ENCODE data around the gene DIS3L.
"Not testable (repeated sequence)": the region's sequence is repeated elsewhere in the genome, so short reads cannot be mapped to it uniquely, and the experiment has no call there.

The DIS3L gene

DNA sequence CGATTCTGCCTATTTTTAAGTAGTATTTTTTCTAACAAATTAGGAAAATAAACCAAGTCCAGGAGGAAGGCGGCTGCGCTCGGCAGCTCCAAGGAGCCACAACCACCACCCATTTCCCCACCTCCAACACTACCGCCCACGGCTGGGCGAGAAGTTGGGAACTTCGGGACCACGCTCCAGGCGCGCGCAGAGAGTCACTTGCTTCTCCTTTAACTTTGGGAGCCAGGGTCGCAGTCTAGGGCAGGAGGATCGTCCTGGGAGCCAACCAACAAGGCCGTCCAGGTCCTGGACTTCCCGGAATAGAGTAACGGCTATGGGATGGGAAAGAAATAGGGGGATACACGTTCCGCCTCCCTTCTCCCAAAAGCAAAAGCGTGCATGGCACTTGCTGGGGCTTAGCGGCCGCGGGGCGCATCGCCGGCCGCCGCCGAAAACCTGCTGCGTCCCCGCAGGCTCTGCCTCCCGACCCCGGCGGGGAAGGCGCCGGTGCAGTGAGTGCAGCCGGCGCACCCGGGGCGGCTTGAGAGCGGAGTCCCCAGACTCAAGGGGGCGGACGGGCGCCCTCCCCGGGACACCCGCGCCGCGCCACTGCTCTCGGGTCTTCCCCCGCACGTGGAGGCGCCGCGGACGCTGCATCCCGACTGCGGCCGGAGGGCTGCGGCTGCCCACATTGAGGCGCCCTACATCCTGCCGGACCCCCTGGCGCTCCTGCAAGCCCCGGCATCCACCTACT is 40.5 kb upstream of the DIS3L start:
- peak overlapping the region; percentile 47 for H3K4me3 ChIP-seq (ENCODE audit: control insufficient read depth, low read depth, low read length)
- TF ChIP-seq, protein P1, sequence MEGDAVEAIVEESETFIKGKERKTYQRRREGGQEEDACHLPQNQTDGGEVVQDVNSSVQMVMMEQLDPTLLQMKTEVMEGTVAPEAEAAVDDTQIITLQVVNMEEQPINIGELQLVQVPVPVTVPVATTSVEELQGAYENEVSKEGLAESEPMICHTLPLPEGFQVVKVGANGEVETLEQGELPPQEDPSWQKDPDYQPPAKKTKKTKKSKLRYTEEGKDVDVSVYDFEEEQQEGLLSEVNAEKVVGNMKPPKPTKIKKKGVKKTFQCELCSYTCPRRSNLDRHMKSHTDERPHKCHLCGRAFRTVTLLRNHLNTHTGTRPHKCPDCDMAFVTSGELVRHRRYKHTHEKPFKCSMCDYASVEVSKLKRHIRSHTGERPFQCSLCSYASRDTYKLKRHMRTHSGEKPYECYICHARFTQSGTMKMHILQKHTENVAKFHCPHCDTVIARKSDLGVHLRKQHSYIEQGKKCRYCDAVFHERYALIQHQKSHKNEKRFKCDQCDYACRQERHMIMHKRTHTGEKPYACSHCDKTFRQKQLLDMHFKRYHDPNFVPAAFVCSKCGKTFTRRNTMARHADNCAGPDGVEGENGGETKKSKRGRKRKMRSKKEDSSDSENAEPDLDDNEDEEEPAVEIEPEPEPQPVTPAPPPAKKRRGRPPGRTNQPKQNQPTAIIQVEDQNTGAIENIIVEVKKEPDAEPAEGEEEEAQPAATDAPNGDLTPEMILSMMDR (IDR thresholded peaks at IDR 0.05; ENCODE audit: control insufficient read depth, insufficient read depth, low read depth, low read length, missing control alignments) = no peak
- DNase-seq (ENCODE audit: low read depth) = no peak

DNA sequence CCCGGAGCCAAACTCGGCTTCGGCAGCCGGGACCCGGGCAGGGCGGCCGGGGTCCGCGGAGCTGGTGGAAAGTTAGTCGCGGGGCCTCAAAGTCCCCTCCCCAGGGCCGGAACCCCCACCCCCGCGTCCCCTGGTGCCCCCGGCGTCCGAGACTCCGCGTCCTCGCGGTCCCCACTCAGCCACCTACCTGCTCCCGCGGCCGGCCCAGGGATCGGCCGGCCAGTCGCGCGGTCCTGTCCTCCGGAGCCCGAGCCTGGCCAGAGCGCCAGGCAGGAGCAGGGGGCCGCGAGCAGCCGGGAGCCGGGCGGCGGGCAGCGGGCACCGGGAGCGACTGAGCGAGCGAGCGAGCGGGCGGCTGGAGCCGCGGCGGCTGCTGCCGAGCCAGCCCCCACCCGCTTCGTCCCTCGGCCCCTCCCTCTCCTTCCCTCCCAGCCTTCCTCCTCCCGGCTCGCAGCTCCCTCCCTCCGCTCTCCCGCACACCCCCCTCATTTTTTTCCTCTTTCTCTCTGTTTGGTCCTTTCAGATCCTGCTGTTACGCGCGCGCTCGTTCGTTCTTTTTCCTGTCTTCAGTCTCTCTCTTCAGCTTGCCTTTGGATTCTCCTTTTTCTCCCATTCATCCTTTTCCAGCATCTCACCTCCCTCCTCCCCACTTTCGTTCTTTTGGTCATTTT is 39.8 kb upstream of the DIS3L start, which contains the start of gene MEGF11:
Gene MEGF11 (minus strand): TSS at position 333 of the 671 bp plus-strand sequence. CDS start 125,347 bp downstream, outside the sequence.
- H3K4me3 ChIP-seq (ENCODE audit: control insufficient read depth, low read depth, low read length) = peak within 1 kb of the TSS; percentile 47
- TF ChIP-seq, protein P1 (IDR thresholded peaks at IDR 0.05; ENCODE audit: control insufficient read depth, insufficient read depth, low read depth, low read length, missing control alignments) = no peak
- no peak for DNase-seq (ENCODE audit: low read depth)

DNA sequence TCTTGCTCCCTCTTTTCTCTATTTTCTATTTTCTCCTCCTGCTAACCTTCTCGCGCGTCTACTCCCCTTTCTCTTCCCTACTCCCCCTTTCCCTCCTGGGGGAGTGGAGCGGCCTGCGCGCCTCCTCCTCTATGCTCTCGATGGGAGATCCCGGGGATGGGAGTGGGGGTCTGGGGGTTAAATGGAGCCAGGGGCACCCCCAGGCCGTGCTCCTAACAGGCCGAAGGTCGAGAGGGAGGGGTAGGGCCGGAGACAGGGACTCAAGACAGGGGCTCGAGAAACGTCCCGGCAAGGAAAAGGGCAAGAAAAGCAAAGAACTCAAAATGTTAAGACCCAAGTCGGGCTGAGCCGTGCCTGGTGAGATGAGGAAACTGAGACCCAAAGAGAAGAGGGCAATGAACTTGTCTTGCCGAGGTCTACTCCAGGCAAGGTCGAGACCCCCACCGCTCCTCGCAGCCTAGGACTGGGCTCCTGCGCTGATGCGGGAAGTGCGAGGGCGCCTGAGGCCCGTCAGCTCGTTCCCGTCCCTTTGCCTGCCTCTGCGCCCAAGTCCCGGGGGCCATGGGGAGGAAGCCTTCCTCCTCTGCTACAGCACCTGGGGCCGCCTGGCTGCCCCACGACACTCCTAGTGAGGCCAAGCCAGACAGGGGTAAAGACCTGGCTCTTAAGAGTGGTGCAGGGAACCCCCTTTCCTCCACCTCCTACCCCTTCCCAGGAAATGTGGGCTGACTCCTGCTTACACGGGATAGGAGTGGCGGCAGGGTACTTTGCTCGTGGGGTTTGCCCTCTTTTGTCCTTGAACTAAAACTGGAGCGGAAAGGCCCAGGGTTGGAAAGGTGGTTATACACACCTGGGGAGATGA is 39.0 kb upstream of the DIS3L start:
- DNase-seq (ENCODE audit: low read depth) = no peak
- H3K4me3 ChIP-seq (ENCODE audit: control insufficient read depth, low read depth, low read length) = peak overlapping the region; percentile 47
- TF ChIP-seq, protein P1 (IDR thresholded peaks at IDR 0.05; ENCODE audit: control insufficient read depth, insufficient read depth, low read depth, low read length, missing control alignments) = no peak

DNA sequence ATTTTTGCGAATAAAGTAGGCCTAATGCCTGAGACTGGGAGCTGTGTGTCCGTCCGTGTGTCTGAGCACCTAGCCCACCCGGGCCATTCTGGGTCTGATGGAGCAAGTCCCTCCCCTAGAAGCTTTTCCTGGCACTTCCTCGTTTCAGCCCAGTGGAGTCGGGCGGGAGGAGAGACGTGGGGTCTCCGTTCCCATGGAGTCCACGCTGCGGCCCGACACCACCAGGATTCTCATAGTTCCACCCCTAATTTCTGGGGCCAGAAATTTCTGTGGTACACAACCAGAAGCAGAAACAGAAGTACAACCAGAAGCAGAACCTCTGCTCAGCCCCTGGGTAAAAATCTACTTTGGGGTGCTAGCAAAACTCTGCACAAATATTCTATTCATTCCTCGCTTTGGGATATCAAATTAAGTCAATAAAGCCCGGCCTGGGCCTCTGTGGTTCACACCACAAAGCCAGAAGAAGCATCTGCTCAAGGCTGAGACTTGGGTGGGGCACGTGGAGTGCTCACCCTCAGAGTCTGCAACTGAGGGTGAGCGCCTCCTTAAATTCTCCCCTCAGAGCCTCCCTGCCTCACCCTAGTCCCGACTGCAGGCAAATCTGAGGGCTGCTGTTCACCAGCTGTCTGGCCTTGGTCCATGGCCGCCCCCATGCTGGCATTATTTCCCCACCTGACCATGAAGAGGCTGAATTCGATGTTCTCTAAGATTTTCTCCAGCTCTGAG is 38.3 kb upstream of the DIS3L start:
- TF ChIP-seq, protein P1 (IDR thresholded peaks at IDR 0.05; ENCODE audit: control insufficient read depth, insufficient read depth, low read depth, low read length, missing control alignments) = no peak
- DNase-seq (ENCODE audit: low read depth) = no peak
- no peak overlapping the region for H3K4me3 ChIP-seq (ENCODE audit: control insufficient read depth, low read depth, low read length)

DNA sequence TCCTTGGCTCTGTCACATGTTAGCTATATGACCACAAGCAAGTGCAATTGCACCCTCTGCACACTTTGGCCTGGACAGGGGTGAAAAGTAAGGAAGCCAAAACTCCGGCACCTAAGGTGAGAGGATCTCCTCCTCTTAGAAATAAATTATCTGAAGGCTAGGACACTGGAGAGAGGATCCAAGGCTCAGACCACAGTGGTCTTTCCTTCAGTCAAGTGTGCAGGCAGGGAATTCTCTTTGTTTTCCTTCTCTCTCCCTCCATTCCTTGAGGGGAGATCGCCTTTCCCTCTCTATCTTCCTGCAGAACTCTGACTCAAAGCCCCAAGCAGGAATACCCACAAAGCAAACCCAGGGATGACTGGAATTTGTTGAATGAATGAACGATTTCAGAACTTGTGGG is 36.7 kb upstream of the DIS3L start:
- TF ChIP-seq, protein P1 (IDR thresholded peaks at IDR 0.05; ENCODE audit: control insufficient read depth, insufficient read depth, low read depth, low read length, missing control alignments) = no peak
- DNase-seq (ENCODE audit: low read depth) = no peak
- H3K4me3 ChIP-seq (ENCODE audit: control insufficient read depth, low read depth, low read length) = no peak overlapping the region

DNA sequence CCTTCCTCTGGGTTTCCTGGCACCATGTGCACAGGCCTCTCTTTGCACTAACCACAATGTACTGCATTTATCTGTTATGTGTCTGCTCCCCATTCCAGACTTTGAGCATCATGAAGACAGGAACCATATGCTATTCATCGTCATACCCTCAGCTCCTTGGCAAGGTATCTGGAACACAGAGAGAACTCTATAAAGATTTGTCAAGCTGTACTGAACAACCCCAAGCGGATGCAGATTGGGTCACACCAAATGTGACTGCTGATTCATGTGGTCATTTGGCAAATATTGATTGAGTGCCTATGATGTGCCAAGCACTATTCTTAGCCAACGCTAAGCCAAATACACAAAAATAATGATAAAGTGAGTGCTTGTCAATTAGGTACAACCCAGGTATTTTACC is 32.3 kb upstream of the DIS3L start:
- H3K4me3 ChIP-seq (ENCODE audit: control insufficient read depth, low read depth, low read length) = no peak overlapping the region
- no peak for DNase-seq (ENCODE audit: low read depth)
- TF ChIP-seq, protein P1 (IDR thresholded peaks at IDR 0.05; ENCODE audit: control insufficient read depth, insufficient read depth, low read depth, low read length, missing control alignments) = no peak

DNA sequence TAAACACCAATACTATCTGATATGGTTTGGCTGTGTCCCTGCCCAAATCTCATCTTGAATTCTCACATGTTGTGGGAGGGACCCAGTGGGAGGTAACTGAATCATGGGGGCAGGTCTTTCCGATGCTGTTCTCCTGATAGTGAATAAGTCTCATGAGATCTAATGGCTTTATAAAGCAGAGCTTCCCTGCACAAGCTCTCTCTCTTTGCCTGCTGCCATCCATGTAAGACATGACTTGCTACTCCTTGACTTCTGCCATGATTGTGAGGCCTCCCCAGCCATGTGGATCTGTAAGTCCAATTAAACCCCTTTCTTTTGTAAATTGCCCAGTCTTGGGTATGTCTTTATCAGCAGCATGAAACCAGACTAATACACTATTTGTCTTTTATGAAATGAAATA is 30.5 kb upstream of the DIS3L start:
- not testable (repeated sequence) for DNase-seq (ENCODE audit: low read depth); H3K4me3 ChIP-seq (ENCODE audit: control insufficient read depth, low read depth, low read length)
